Caco-2 (cell line): ENCODE measurements around the gene SHISA8. TPM values are rescaled to one million over a fixed set of nuclear protein-coding genes. Genes with fewer than 3 reads are reported as not detected.

Experiments
- BruUV-seq: library from RNA; stranded (reverse); fragments of 400-500 nt; replicated peaks from 2 replicates; lab custom pipeline; 2021; lab: Mats Ljungman, UMichigan
- CTCF ChIA-PET: fragments of 300-600 bp; sonication (Branson Sonifier 250); formaldehyde crosslinking; loops from one replicate; lab custom pipeline; 2022; ENCODE audit warnings: antibody characterized with exemption; lab: Charles Lee
- POLR2A ChIA-PET: fragments of 300-600 bp; sonication (Branson Sonifier 250); formaldehyde crosslinking; loops from one replicate; lab custom pipeline; 2022; ENCODE audit warnings: antibody characterized with exemption; lab: Charles Lee
- DNase-seq, 2 experiments: peaks; one replicate each; pipeline versions ENCODE4 v3.0.0 to v3.0.0-alpha.2; 2020 to 2022
- H3K27me3 ChIP-seq: replicated peaks from 2 replicates; pipeline ENCODE4 v1.6.0; 2011; ENCODE audit warnings: low read length; ENCODE audit not compliant: control insufficient read depth, insufficient read depth
- H3K36me3 ChIP-seq: 2 replicates; pipeline ENCODE4 v1.5.1; 2011; ENCODE audit warnings: low read length; ENCODE audit not compliant: control insufficient read depth, insufficient read depth
- H3K4me1 ChIP-seq: fragments of 250-450 bp; sonication (Bioruptor Pico); 2 replicates; pipeline ENCODE4 v1.5.1; 2020; ENCODE audit warnings: mild to moderate bottlenecking
- H3K4me3 ChIP-seq: 2 replicates; pipeline ENCODE4 v1.5.1; 2011; ENCODE audit warnings: low read depth, mild to moderate bottlenecking, control low read depth, low read length
- H3K9me3 ChIP-seq: fragments of 250-450 bp; sonication (Bioruptor Pico); 2 replicates; pipeline ENCODE4 v1.5.1; 2020; ENCODE audit warnings: mild to moderate bottlenecking, moderate library complexity
- H3K27ac Mint-ChIP-seq: one replicate; pipeline ENCODE4 v1.8.0; 2022; ENCODE audit warnings: mixed read lengths; ENCODE audit not compliant: unreplicated experiment
- H3K27me3 Mint-ChIP-seq: one replicate; pipeline ENCODE4 v1.8.0; 2022; ENCODE audit warnings: mixed read lengths; ENCODE audit not compliant: insufficient read depth, unreplicated experiment
- H3K36me3 Mint-ChIP-seq: one replicate; pipeline ENCODE4 v1.8.0; 2022; ENCODE audit warnings: mild to moderate bottlenecking, mixed read lengths; ENCODE audit not compliant: insufficient read depth, unreplicated experiment
- H3K4me1 Mint-ChIP-seq: one replicate; pipeline ENCODE4 v1.8.0; 2022; ENCODE audit warnings: low read depth, mixed read lengths; ENCODE audit not compliant: unreplicated experiment
- H3K4me3 Mint-ChIP-seq: one replicate; pipeline ENCODE4 v1.8.0; 2022; ENCODE audit warnings: mild to moderate bottlenecking, moderate library complexity, mixed read lengths; ENCODE audit not compliant: unreplicated experiment
- H3K9me3 Mint-ChIP-seq: one replicate; pipeline ENCODE4 v1.8.0; 2022; ENCODE audit warnings: mixed read lengths; ENCODE audit not compliant: unreplicated experiment
- intact Hi-C: fragments of 100-400 bp; cut with micrococcal nuclease; formaldehyde crosslinking; loops from one replicate; pipeline ENCODE4 v1.10.0; 2022; ENCODE audit not compliant: unreplicated experiment
- total RNA-seq: library from RNA; stranded (reverse); gene quantifications from 2 replicates; pipeline ENCODE4 v1.2.3, GENCODE V29; 2022
- TF ChIP-seq, protein P1 (sequence below), 2 experiments: fragments of 200-600 bp in 1 of 2; IDR thresholded peaks; 1 replicate in 1 of 2; 2 replicates in 1 of 2; pipeline versions ENCODE4 v1.5.1 to v1.8.0; 2011 to 2022; ENCODE audit warnings: antibody characterized with exemption in 1 of 2, control low read depth in 1 of 2, inconsistent platforms in 1 of 2, low read depth in 1 of 2, low read length in 1 of 2, mild to moderate bottlenecking in 1 of 2, moderate library complexity in 1 of 2; ENCODE audit not compliant: insufficient read depth in 1 of 2, severe bottlenecking in 1 of 2, unreplicated experiment in 1 of 2

SHISA8 gene
- total RNA-seq, 1 experiment from 2014 or later: 1.4 TPM

DNA sequence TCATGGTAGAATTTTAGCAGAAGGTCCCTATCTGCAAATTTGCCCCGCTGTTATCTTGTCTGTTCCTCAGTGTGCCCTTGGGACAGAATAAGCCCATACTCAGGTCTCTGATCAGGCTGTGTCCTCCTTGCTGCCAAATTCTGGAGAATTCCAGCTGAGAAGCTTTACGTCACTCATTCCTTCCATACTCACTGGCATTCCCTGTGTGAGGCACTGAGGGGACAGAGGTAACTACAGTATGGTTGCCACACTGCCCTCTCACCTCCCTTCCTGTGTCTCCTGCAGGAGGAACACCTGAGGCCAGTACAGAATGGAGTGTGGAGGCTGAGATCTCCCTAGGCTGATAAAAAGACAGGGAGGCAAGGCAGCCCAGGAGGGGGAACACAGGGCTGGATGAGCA is 31.5 kb downstream of the SHISA8 start:
- H3K4me3 Mint-ChIP-seq: no peak overlapping the region
- no peaks in the 10 kb centered on the region for H3K27me3 ChIP-seq
- peaks cover 12% of the 10 kb centered on the region for H3K4me1 Mint-ChIP-seq
- H3K36me3 ChIP-seq: peaks cover 15% of the 10 kb centered on the region
- intact Hi-C loops: no loop called here
- POLR2A ChIA-PET: no interaction called here
- no peak for DNase-seq
- H3K27ac Mint-ChIP-seq: peak overlapping the region; percentile 10
- TF ChIP-seq, protein P1, sequence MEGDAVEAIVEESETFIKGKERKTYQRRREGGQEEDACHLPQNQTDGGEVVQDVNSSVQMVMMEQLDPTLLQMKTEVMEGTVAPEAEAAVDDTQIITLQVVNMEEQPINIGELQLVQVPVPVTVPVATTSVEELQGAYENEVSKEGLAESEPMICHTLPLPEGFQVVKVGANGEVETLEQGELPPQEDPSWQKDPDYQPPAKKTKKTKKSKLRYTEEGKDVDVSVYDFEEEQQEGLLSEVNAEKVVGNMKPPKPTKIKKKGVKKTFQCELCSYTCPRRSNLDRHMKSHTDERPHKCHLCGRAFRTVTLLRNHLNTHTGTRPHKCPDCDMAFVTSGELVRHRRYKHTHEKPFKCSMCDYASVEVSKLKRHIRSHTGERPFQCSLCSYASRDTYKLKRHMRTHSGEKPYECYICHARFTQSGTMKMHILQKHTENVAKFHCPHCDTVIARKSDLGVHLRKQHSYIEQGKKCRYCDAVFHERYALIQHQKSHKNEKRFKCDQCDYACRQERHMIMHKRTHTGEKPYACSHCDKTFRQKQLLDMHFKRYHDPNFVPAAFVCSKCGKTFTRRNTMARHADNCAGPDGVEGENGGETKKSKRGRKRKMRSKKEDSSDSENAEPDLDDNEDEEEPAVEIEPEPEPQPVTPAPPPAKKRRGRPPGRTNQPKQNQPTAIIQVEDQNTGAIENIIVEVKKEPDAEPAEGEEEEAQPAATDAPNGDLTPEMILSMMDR (IDR thresholded peaks at IDR 0.05; ENCODE audit: insufficient read depth in 1 of 2, low read depth in 1 of 2, low read length in 1 of 2, severe bottlenecking in 1 of 2, unreplicated experiment in 1 of 2): no peak
- no peaks in the 10 kb centered on the region for H3K9me3 ChIP-seq
- no peaks in the 10 kb centered on the region for H3K27me3 Mint-ChIP-seq
- CTCF ChIA-PET: no interaction called here
- no peak overlapping the region for H3K4me3 ChIP-seq
- peaks cover 92% of the 10 kb centered on the region for H3K36me3 Mint-ChIP-seq
- H3K4me1 ChIP-seq: peaks cover 26% of the 10 kb centered on the region
- BruUV-seq: no TSS peak
- no peaks in the 10 kb centered on the region for H3K9me3 Mint-ChIP-seq

GRCh38 chr22:41880653-41881052 is 34.2 kb downstream of the SHISA8 start:
- intact Hi-C loops: no loop called here

DNA sequence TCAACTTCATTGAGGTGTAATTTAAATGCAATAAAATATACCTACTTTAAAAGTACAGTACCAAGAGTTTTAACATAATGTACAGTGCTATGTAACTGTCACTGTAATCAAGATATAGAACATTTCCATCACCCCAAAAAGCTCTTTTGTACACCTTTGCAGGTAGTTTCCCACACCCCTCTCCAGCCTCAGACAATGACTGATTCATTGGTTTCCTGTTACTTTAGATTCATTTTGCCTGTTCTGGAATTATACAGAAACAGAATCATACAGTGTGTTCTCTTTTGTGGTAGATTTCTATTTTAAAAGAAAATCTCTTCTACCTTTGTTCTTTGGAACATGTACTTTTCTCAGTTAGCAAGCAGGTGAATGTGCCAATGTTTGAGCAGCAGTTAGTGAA is 38.2 kb downstream of the SHISA8 start:
- H3K36me3 ChIP-seq: peaks cover 12% of the 10 kb centered on the region
- H3K27me3 ChIP-seq: no peaks in the 10 kb centered on the region
- Mint-ChIP-seq H3K4me1 (peaks cover 5% of the 10 kb centered on the region), H3K27ac (no peak overlapping the region), H3K9me3 (no peaks in the 10 kb centered on the region), H3K36me3 (peaks cover 84% of the 10 kb centered on the region), H3K27me3 (no peaks in the 10 kb centered on the region), H3K4me3 (no peak overlapping the region)
- ChIA-PET CTCF (interaction anchor here (1.2 kb wide), 1 partner anchor 179 kb away, joined by 4 read pairs; no protein-coding TSS in a partner anchor), POLR2A (no interaction called here)
- no peak for DNase-seq
- BruUV-seq: no TSS peak
- H3K9me3 ChIP-seq: no peaks in the 10 kb centered on the region
- TF ChIP-seq, protein P1 (IDR thresholded peaks at IDR 0.05; ENCODE audit: insufficient read depth in 1 of 2, low read depth in 1 of 2, low read length in 1 of 2, severe bottlenecking in 1 of 2, unreplicated experiment in 1 of 2): no peak
- intact Hi-C loops: no loop called here
- no peak overlapping the region for H3K4me3 ChIP-seq
- H3K4me1 ChIP-seq: no peaks in the 10 kb centered on the region

More at GRCh38 chr22:41880653-41881052, 34.2 kb downstream of the SHISA8 start:
- H3K9me3 ChIP-seq: no peaks in the 10 kb centered on the region
- H3K9me3 Mint-ChIP-seq: no peaks in the 10 kb centered on the region
- TF ChIP-seq, protein P1 (IDR thresholded peaks at IDR 0.05; ENCODE audit: insufficient read depth in 1 of 2, low read depth in 1 of 2, low read length in 1 of 2, severe bottlenecking in 1 of 2, unreplicated experiment in 1 of 2): no peak
- H3K36me3 ChIP-seq: peaks cover 9% of the 10 kb centered on the region
- no peak overlapping the region for H3K4me3 ChIP-seq
- ChIA-PET POLR2A (no interaction called here), CTCF (interaction anchor here (1.2 kb wide), 1 partner anchor 134 kb away, joined by 4 read pairs; no protein-coding TSS in a partner anchor)
- peaks cover 12% of the 10 kb centered on the region for H3K4me1 Mint-ChIP-seq
- peaks cover 14% of the 10 kb centered on the region for H3K4me1 ChIP-seq
- H3K27me3 Mint-ChIP-seq: no peaks in the 10 kb centered on the region
- peaks cover 85% of the 10 kb centered on the region for H3K36me3 Mint-ChIP-seq
- no peak overlapping the region for H3K4me3 Mint-ChIP-seq
- BruUV-seq: no TSS peak
- H3K27ac Mint-ChIP-seq: no peak overlapping the region
- H3K27me3 ChIP-seq: no peaks in the 10 kb centered on the region
- DNase-seq: no peak
